Right lung (tissue), 5 donors: ENCODE measurements around the gene RAD51B. TPM values are rescaled to one million over a fixed set of nuclear protein-coding genes. Genes with fewer than 3 reads are reported as not detected.

Experiments
- DNase-seq, 2 donors: peaks; one replicate each; pipeline ENCODE4 v3.0.0-alpha.2; 2013
- polyA plus RNA-seq, 5 donors: library from polyadenylated mRNA; unstranded; fragments of 120-200 nt; gene quantifications; one replicate each; pipeline versions ENCODE4 v1.2.1 to v1.2.3, GENCODE V29; 2013; ENCODE audit warnings: inconsistent platforms in 1 of 5, low replicate concordance in 1 of 5; ENCODE audit not compliant: insufficient read length in 5 of 5, insufficient read depth in 1 of 5

Gene RAD51B
- polyA plus RNA-seq, 5 donors: 8.1 to 15.5 (median 11.8) TPM

GRCh38 chr14:68740788-68741476, 921.4 kb downstream of the RAD51B start:
- no peak for DNase-seq

GRCh38 chr14:68741477-68741791, 921.9 kb downstream of the RAD51B start:
- no peak for DNase-seq

- DNase-seq: no peak
Observed at GRCh38 chr14:68741839-68742470, 922.4 kb downstream of the RAD51B start.

- no peak for DNase-seq
Observed at GRCh38 chr14:68744613-68745012, 925.0 kb downstream of the RAD51B start.

- DNase-seq: no peak
Observed at GRCh38 chr14:68747393-68747792, 927.8 kb downstream of the RAD51B start.

GRCh38 chr14:68748260-68748659, 928.7 kb downstream of the RAD51B start:
- DNase-seq: no peak

- no peak for DNase-seq
Observed at GRCh38 chr14:68748691-68749090, 929.1 kb downstream of the RAD51B start.

- DNase-seq: no peak
Observed at GRCh38 chr14:68749487-68750475, 930.2 kb downstream of the RAD51B start.

GRCh38 chr14:68752271-68753006, 932.9 kb downstream of the RAD51B start:
- DNase-seq: no peak

GRCh38 chr14:68753690-68754089, 934.1 kb downstream of the RAD51B start:
- DNase-seq: no peak

- DNase-seq: no peak
Observed at GRCh38 chr14:68755016-68755353, 935.4 kb downstream of the RAD51B start.

GRCh38 chr14:68756000-68756481, 936.5 kb downstream of the RAD51B start:
- DNase-seq: no peak

GRCh38 chr14:68756734-68757133, 937.2 kb downstream of the RAD51B start:
- DNase-seq: no peak

- DNase-seq: no peak
Observed at GRCh38 chr14:68757618-68758081, 938.1 kb downstream of the RAD51B start.

GRCh38 chr14:68758301-68758700, 938.7 kb downstream of the RAD51B start:
- DNase-seq: no peak

GRCh38 chr14:68759017-68759560, 939.5 kb downstream of the RAD51B start:
- no peak for DNase-seq

- no peak for DNase-seq
Observed at GRCh38 chr14:68759937-68760336, 940.4 kb downstream of the RAD51B start.

- DNase-seq: no peak
Observed at GRCh38 chr14:68760761-68761160, 941.2 kb downstream of the RAD51B start.

GRCh38 chr14:68761391-68761790, 941.8 kb downstream of the RAD51B start:
- no peak for DNase-seq

GRCh38 chr14:68762953-68763764, 943.6 kb downstream of the RAD51B start:
- DNase-seq: peak; percentile 69 to 73
